Lung (tissue), 12 donors: Measurements from ENCODE around the gene SUN1. TPM values are rescaled to one million over a fixed set of nuclear protein-coding genes. Genes with fewer than 3 reads are reported as not detected.

Experiments used
- ATAC-seq: fragments of 200-7000 bp; cut with Tn5 transposase; one replicate; pipeline ENCODE4 v1.9.1; 2020; ENCODE audit warnings: moderate number of reproducible peaks; ENCODE audit not compliant: insufficient read depth, low FRiP score
- DNase-seq, 3 donors: peaks; one replicate each; pipeline ENCODE4 v3.0.0-alpha.2; 2013 to 2017
- H3K27ac ChIP-seq, 2 donors: one replicate each; pipeline ENCODE4 v1.5.1; 2013; ENCODE audit warnings: mild to moderate bottlenecking in 2 of 2, moderate library complexity in 2 of 2, control low read depth in 1 of 2, inconsistent platforms in 1 of 2, low read depth in 1 of 2, low read length in 1 of 2
- H3K27me3 ChIP-seq, 3 donors: one replicate each; pipeline ENCODE4 v1.5.1; 2013; ENCODE audit warnings: low read length in 2 of 3; ENCODE audit not compliant: control insufficient read depth in 3 of 3, insufficient read depth in 3 of 3
- H3K36me3 ChIP-seq, 4 donors: one replicate each; pipeline ENCODE4 v1.5.1; 2013; ENCODE audit warnings: low read length in 4 of 4, mild to moderate bottlenecking in 1 of 4, moderate library complexity in 1 of 4; ENCODE audit not compliant: control insufficient read depth in 4 of 4, insufficient read depth in 4 of 4
- H3K4me1 ChIP-seq, 5 donors: one replicate each; pipeline ENCODE4 v1.5.1; 2013; ENCODE audit warnings: low read length in 5 of 5, mild to moderate bottlenecking in 2 of 5, moderate library complexity in 1 of 5; ENCODE audit not compliant: control insufficient read depth in 5 of 5, insufficient read depth in 5 of 5
- H3K4me3 ChIP-seq: one replicate; pipeline ENCODE4 v1.5.1; 2013; ENCODE audit warnings: mild to moderate bottlenecking, control low read depth, moderate library complexity
- H3K9ac ChIP-seq, 2 donors: one replicate each; pipeline ENCODE4 v1.5.1; 2013; ENCODE audit warnings: low read length in 2 of 2, control low read depth in 1 of 2; ENCODE audit not compliant: insufficient read depth in 1 of 2
- H3K9me3 ChIP-seq, 4 donors: one replicate each; pipeline ENCODE4 v1.5.1; 2013; ENCODE audit warnings: low read length in 3 of 4, mild to moderate bottlenecking in 1 of 4, moderate library complexity in 1 of 4; ENCODE audit not compliant: control insufficient read depth in 4 of 4, insufficient read depth in 3 of 4
- WGBS, 2 donors: extraction: QIAGEN DNeasy Blood & Tissue Kit; methylation state at CpG; one replicate each; pipeline ENCODE4 v1.1.7; 2013; 5-methylcytosine and 5-hydroxymethylcytosine counted together
- polyA plus RNA-seq, 2 donors: library from polyadenylated mRNA; stranded (reverse); fragments of 200-250 nt; gene quantifications; one replicate each; pipeline ENCODE4 v1.2.1, GENCODE V29; 2013
- total RNA-seq, 2 donors: library from RNA; depleted of rRNA in 1 of 2; stranded (reverse); fragments of >200 nt in 1 of 2; gene quantifications; one replicate each; pipeline ENCODE4 v1.2.1, GENCODE V29; 2014 to 2021
- TF ChIP-seq, protein P1 (sequence below): IDR thresholded peaks from 2 replicates; pipeline ENCODE4 v1.5.1; 2012; ENCODE audit warnings: mild to moderate bottlenecking; ENCODE audit errors: control extremely low read depth, extremely low read depth
- donor health status: control.
- donor health status: control.
- donor health status: Bipolar disorder and iron deficiency.
- donor health status: healthy.
- donor health status: DM: yes; HTN: yes; CAD: no.

Gene SUN1
- total and polyA plus RNA-seq, 4 donors, result 69.6 to 349 (median 104) TPM

DNA sequence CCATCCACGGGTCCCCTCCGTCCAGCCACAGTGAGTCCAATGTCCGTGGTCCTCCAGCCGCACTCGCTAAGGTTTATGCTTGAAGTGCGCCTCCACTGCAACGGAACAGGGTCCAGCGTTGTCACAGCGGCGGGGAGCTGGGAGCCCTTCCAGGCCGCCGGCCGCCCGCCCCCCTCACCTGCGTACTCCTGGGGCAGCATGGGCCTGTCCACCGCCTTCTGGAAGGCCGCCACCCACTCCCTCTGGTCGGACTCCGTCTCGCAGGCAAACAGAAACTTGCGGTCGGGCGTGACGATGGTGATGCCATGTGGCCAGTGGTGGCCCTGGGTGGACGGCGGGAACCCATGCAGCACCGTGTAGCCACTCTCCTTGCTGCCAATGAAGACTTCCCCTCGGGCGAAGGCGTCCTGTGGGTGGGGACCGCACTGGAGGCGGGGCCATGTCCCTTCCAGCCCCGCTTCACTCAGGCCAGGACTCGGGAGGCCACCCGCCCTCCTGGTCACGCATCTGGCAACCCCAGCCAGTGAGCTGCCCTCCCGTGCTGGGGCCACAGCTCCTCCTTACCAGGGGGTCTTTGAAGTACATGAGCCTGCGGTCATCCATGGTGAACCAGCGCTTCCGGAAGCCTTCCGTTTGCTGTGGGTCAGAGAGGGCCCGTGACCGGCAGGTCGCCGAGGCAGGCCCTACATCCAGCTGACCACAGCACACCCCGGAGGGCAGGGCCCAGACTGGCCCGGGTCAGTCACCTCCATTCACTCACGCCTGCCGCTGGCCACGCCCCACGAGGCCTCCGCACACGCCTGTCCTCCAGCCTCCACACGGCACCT, 66.8 kb downstream of the SUN1 start:
- TF ChIP-seq, protein P1, sequence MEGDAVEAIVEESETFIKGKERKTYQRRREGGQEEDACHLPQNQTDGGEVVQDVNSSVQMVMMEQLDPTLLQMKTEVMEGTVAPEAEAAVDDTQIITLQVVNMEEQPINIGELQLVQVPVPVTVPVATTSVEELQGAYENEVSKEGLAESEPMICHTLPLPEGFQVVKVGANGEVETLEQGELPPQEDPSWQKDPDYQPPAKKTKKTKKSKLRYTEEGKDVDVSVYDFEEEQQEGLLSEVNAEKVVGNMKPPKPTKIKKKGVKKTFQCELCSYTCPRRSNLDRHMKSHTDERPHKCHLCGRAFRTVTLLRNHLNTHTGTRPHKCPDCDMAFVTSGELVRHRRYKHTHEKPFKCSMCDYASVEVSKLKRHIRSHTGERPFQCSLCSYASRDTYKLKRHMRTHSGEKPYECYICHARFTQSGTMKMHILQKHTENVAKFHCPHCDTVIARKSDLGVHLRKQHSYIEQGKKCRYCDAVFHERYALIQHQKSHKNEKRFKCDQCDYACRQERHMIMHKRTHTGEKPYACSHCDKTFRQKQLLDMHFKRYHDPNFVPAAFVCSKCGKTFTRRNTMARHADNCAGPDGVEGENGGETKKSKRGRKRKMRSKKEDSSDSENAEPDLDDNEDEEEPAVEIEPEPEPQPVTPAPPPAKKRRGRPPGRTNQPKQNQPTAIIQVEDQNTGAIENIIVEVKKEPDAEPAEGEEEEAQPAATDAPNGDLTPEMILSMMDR, result no peak
- DNase-seq, result no peak

GRCh38 chr7:899806-900205, 67.5 kb downstream of the SUN1 start:
- H3K27me3 ChIP-seq, result peaks cover 0 to under 1% (median 0%) of the 10 kb centered on the region in 3 donors
- TF ChIP-seq, protein P1, result no peak
- no peak overlapping the region for H3K9ac ChIP-seq
- no peak overlapping the region for H3K4me3 ChIP-seq
- ATAC-seq (no peak), DNase-seq (no peak)
- WGBS, 2 donors, result 96 to 97% methylated on average over 16 of the region's 16 CpGs
- peaks cover 0 to 39% (median 3%) of the 10 kb centered on the region in 4 donors for H3K36me3 ChIP-seq
- peaks cover 0 to 2% (median 0%) of the 10 kb centered on the region in 4 donors for H3K9me3 ChIP-seq
- H3K27ac ChIP-seq, result no peak overlapping the region
- H3K4me1 ChIP-seq, result peaks cover 0 to 14% (median 5%) of the 10 kb centered on the region in 5 donors

More for the DNA sequence above, 66.8 kb downstream of the SUN1 start:
- Histone ChIP-seq H3K27me3 (no peaks in the 10 kb centered on the region), H3K9ac (no peak overlapping the region), H3K9me3 (peaks cover 0 to 2% (median 0%) of the 10 kb centered on the region in 4 donors), H3K36me3 (peaks cover 0 to 46% (median 3%) of the 10 kb centered on the region in 4 donors), H3K4me1 (peaks cover 0 to 14% (median 5%) of the 10 kb centered on the region in 5 donors), H3K27ac (no peak overlapping the region), H3K4me3 (no peak overlapping the region)
- no peak for ATAC-seq
- 91% methylated on average over 54 of the region's 54 CpGs for WGBS, 2 donors

DNA sequence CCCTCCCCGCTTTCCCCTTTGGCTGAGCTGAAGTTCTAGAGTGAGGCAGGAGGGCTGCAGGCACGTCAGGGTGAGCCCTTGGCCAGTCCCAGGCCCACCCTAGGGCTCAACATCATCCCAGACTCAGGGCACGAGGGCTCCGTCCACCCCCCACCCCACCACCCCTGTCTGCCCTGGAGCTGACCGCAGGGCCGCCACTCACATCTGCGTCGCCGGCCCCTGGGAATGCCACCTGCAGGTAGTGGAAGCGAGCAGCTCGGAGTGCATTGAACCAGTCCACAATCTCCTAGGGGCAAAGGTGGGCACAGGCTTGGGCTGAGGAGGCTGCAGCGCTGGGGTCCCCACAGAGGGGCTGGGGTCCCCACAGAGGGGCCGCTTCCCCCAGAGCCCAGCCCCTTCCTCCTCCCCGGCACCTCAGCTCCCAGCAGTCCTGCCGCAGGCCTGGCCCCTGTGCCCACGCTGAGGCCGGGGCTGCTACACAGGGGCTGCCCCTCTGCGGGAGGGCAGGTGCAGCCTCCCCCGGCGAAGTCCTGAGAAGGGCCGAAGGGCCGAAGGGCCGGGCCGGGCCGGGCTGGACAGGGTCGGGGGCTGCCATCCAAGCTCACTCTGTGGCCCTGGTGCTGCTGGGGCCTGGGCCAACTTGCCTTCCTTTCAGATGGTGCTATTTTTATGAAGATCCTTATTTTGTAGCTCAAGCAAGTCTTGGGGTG, 68.2 kb downstream of the SUN1 start:
- no peak overlapping the region for H3K4me3 ChIP-seq
- ATAC-seq (no peak), DNase-seq (no peak)
- TF ChIP-seq, protein P1, result no peak
- H3K4me1 ChIP-seq, result peaks cover 0 to 14% (median 5%) of the 10 kb centered on the region in 5 donors
- H3K9me3 ChIP-seq, result peaks cover 0 to 2% (median 0%) of the 10 kb centered on the region in 4 donors
- 86 to 90% methylated on average over 25 to 26 of the region's 26 CpGs for WGBS, 2 donors
- peaks cover 0 to 32% (median 3%) of the 10 kb centered on the region in 4 donors for H3K36me3 ChIP-seq
- H3K27me3 ChIP-seq, result peaks cover 0 to 6% (median 0%) of the 10 kb centered on the region in 3 donors
- no peak overlapping the region for H3K27ac ChIP-seq
- no peak overlapping the region for H3K9ac ChIP-seq
